Uterus (tissue), 4 donors: ENCODE results near the gene AJAP1. TPM values are rescaled to one million over a fixed set of nuclear protein-coding genes. Genes with fewer than 3 reads are reported as not detected.

ENCODE experiments used
- DNase-seq, 2 donors: peaks; one replicate each; pipeline ENCODE4 v3.0.0-alpha.2; 2019 to 2020
- H3K27ac ChIP-seq, 2 donors: fragments of 200-600 bp; sonication (generic); 1 replicate in 1 of 2; 2 replicates in 1 of 2; pipeline ENCODE4 v1.5.1; 2016 to 2018
- H3K27me3 ChIP-seq, 2 donors: fragments of 200-600 bp; sonication (generic); one replicate each; pipeline ENCODE4 v1.5.1; 2018 to 2019; ENCODE audit warnings: control low read depth in 1 of 2
- H3K36me3 ChIP-seq, 2 donors: fragments of 200-600 bp; sonication (generic); one replicate each; pipeline ENCODE4 v1.5.1; 2019; ENCODE audit warnings: control low read depth in 1 of 2
- H3K4me1 ChIP-seq, 2 donors: fragments of 200-600 bp; sonication (generic); one replicate each; pipeline ENCODE4 v1.5.1; 2018 to 2019; ENCODE audit warnings: control low read depth in 1 of 2
- H3K4me3 ChIP-seq, 2 donors: fragments of 200-600 bp; sonication (generic); 1 replicate in 1 of 2; 2 replicates in 1 of 2; pipeline ENCODE4 v1.5.1; 2018 to 2019; ENCODE audit warnings: mild to moderate bottlenecking in 1 of 2
- H3K9me3 ChIP-seq, 2 donors: fragments of 200-600 bp; sonication (generic); one replicate each; pipeline ENCODE4 v1.5.1; 2019; ENCODE audit warnings: control low read depth in 1 of 2
- POLR2A ChIP-seq, 2 donors: fragments of 450-650 bp; IDR thresholded peaks; one replicate each; pipeline ENCODE4 v1.6.1; 2016; ENCODE audit warnings: antibody characterized with exemption in 2 of 2, mild to moderate bottlenecking in 1 of 2, moderate library complexity in 1 of 2
- intact Hi-C: fragments of 100-400 bp; cut with DNase I; formaldehyde crosslinking; loops from one replicate; pipeline ENCODE4 v1.15.1; 2023; ENCODE audit warnings: low total_unique reads
- total RNA-seq, 4 donors: library from RNA; depleted of rRNA in 3 of 4; stranded (reverse); fragments of >200 nt in 3 of 4; gene quantifications; one replicate each; pipeline versions ENCODE4 v1.1.0 to v1.2.4, GENCODE V29; 2014 to 2023
- TF ChIP-seq, protein P1 (sequence below), 4 experiments: fragments of 200-600 bp in 2 of 4; fragments of 450-650 bp in 2 of 4; sonication (generic) in 2 of 4; IDR thresholded peaks; one replicate each; pipeline ENCODE4 v1.5.1; 2016 to 2019; ENCODE audit warnings: antibody characterized with exemption in 4 of 4, mild to moderate bottlenecking in 2 of 4, moderate library complexity in 1 of 4
- donor health status: DM: yes; HTN: yes; CAD: no.

Gene AJAP1
- total RNA-seq, 4 donors from 2014 or later, result 0.97 to 2.7 (median 2.0) TPM; not detected in 1

DNA sequence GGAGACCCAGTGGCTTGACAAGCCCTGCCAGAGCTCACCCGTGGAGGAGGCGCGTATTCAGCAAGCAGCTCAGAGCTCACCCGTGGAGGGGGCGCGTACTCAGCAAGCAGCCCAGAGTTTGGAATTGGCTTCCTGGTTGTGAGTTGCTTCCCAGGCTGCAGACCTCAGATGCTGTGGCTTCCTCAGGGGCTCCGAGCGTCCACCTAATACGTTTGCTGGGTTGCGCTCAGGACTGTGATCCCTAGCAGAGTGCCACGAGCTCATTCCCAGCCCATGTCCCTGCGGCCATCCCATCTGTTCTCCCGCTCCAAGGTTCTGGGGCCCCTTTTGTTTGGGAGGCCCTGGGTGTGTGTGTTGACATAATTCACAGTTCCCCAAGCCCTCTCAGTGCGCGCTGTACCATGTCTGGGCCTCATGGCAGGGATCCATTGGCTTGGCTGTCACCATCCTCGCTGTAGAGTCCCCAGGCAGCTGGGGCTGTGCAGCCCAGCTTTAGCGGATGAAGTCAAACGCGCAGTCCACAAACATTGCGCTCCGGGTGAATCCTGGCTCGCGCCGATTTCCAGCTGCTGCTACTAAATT, 3.6 kb downstream of the AJAP1 start:
- Histone ChIP-seq H3K36me3 (no peaks in the 10 kb centered on the region), H3K4me3 (no peak overlapping the region), H3K4me1 (peaks cover 0 to 17% of the 10 kb centered on the region in 2 donors), H3K27me3 (peaks cover 0 to 14% of the 10 kb centered on the region in 2 donors), H3K27ac (no peak overlapping the region), H3K9me3 (no peaks in the 10 kb centered on the region)
- no peak for TF ChIP-seq POLR2A (IDR thresholded peaks at IDR 0.05)
- TF ChIP-seq, protein P1, sequence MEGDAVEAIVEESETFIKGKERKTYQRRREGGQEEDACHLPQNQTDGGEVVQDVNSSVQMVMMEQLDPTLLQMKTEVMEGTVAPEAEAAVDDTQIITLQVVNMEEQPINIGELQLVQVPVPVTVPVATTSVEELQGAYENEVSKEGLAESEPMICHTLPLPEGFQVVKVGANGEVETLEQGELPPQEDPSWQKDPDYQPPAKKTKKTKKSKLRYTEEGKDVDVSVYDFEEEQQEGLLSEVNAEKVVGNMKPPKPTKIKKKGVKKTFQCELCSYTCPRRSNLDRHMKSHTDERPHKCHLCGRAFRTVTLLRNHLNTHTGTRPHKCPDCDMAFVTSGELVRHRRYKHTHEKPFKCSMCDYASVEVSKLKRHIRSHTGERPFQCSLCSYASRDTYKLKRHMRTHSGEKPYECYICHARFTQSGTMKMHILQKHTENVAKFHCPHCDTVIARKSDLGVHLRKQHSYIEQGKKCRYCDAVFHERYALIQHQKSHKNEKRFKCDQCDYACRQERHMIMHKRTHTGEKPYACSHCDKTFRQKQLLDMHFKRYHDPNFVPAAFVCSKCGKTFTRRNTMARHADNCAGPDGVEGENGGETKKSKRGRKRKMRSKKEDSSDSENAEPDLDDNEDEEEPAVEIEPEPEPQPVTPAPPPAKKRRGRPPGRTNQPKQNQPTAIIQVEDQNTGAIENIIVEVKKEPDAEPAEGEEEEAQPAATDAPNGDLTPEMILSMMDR (IDR thresholded peaks at IDR 0.05), result no peak
- no peak for DNase-seq
- intact Hi-C loops, result no loop called here

DNA sequence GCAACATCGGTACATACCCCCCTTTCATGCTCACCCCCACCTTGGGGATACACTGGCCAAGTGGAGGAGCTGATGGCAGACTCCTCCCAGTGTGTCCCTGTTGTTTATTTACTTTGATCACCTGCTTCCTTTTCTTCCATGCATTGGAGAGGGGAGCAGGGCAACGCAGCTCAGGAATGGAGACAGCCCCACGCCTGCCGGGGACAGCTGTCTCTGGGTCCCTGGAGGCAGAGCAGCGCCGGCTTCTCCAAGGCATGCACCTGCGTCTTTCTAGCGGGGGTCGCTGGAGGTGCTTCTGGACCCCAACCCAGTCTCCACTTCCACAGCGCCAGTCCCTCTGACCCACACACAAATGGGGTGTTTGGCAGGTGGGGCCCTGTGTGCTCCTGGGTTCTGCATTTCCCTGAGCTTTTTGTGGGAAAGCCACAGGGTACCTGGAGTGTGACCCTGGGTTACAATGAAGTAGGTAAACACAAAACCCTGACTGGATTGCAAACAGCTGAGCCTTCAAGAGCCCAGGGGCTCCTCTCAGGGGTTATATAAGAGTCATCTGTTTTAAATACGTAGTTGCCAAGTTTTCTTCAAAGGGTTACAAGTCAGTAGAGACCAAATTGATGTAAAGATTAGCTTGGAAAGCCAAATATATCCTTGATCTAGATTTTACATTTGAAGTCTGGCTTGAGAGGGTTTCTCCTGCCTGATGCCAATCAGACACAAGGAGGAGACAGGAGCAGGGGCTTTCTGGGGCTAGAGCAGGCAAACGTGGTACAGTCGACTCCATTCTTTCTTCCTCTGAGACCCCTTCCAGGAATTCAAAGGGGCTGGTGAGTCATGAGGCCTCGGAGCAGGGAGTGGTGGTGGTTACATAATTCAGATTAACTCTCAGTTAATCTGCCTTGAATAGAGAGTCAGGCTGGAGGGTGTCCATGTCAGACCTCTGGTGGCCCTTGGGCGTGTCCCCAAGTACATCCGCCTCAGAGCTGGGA, 4.5 kb downstream of the AJAP1 start:
- no peak for TF ChIP-seq POLR2A (IDR thresholded peaks at IDR 0.05)
- TF ChIP-seq, protein P1 (IDR thresholded peaks at IDR 0.05), result no peak
- Histone ChIP-seq H3K27ac (no peak overlapping the region), H3K4me1 (peaks cover 0 to 15% of the 10 kb centered on the region in 2 donors), H3K4me3 (no peak overlapping the region), H3K27me3 (peaks cover 0 to 9% of the 10 kb centered on the region in 2 donors), H3K36me3 (no peaks in the 10 kb centered on the region), H3K9me3 (no peaks in the 10 kb centered on the region)
- intact Hi-C loops, result no loop called here
- no peak for DNase-seq

DNA sequence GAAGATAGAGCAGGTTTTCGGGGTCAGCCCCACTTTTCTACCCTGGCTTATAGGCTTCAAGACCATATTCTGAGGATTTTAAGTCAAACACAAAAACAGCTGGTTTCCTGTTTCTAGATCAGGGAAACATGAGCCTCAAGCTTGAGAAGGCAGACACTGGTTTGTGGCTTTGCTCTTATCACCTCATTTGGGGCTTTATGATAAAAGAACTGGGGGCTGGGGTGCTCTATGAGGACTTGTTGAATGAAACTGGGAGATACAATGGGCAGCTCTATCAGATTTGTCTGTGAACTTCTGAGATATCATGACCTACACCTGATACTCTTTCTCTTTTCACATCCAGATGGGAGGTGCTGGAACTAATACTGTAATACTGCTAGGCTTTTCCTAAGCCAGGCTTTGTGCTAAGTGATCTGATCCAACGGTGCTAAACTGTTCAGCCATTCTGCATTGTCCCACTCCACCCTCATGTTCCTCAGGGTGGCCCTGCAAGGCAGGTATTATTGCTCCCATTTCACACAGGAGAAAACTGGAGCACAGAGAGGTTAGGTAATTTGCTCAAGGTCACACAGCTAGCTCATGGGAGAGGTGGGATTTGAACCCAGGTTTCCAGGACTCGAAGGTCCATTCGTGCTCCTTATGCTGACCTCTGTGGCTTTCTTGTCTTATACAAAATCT, 6.6 kb downstream of the AJAP1 start:
- no peak for TF ChIP-seq POLR2A (IDR thresholded peaks at IDR 0.05)
- TF ChIP-seq, protein P1 (IDR thresholded peaks at IDR 0.05), result no peak
- Histone ChIP-seq H3K4me3 (no peak overlapping the region), H3K27me3 (peaks cover 0 to 6% of the 10 kb centered on the region in 2 donors), H3K36me3 (no peaks in the 10 kb centered on the region), H3K9me3 (no peaks in the 10 kb centered on the region), H3K4me1 (peaks cover 0 to 3% of the 10 kb centered on the region in 2 donors), H3K27ac (no peak overlapping the region)
- DNase-seq, result no peak
- intact Hi-C loops, result no loop called here

DNA sequence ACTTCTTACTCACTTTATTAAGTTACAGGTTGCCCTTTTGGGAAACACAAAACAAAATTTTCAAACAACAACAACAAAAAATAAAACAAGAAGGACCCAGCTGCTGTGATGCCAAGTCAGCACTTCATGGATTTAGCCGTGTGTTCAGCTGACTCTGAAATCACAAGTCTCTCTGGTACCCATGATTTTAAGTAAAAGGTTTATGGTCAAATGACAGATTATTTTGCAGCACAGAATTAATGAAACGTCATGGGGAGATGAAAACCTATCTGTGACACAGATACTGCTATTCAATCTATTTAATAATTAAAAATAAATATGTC, 7.1 kb downstream of the AJAP1 start:
- Histone ChIP-seq H3K36me3 (no peaks in the 10 kb centered on the region), H3K4me1 (no peaks in the 10 kb centered on the region), H3K27ac (no peak overlapping the region), H3K4me3 (no peak overlapping the region), H3K9me3 (no peaks in the 10 kb centered on the region), H3K27me3 (peaks cover 0 to 6% of the 10 kb centered on the region in 2 donors)
- no peak for DNase-seq
- intact Hi-C loops, result no loop called here
- TF ChIP-seq POLR2A (IDR thresholded peaks at IDR 0.05), result no peak
- TF ChIP-seq, protein P1 (IDR thresholded peaks at IDR 0.05), result no peak
